Central memory CD4-positive, alpha-beta T cell (primary cell): ENCODE data around the gene SPATA22.
"Not testable (repeated sequence)": the region's sequence is repeated elsewhere in the genome, so short reads cannot be mapped to it uniquely, and the experiment has no call there.

Experiments used
- DNase-seq: peaks from one replicate; pipeline ENCODE4 v3.0.0; 2022
- total RNA-seq, 3 experiments: gene quantifications; one replicate each; lab custom pipeline; 2026; lab: John Stamatoyannopoulos, UW

The SPATA22 gene, protein sequence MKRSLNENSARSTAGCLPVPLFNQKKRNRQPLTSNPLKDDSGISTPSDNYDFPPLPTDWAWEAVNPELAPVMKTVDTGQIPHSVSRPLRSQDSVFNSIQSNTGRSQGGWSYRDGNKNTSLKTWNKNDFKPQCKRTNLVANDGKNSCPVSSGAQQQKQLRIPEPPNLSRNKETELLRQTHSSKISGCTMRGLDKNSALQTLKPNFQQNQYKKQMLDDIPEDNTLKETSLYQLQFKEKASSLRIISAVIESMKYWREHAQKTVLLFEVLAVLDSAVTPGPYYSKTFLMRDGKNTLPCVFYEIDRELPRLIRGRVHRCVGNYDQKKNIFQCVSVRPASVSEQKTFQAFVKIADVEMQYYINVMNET
- 0 to 0.19 (median 0) reads per million in 3 experiments for total RNA-seq

DNA sequence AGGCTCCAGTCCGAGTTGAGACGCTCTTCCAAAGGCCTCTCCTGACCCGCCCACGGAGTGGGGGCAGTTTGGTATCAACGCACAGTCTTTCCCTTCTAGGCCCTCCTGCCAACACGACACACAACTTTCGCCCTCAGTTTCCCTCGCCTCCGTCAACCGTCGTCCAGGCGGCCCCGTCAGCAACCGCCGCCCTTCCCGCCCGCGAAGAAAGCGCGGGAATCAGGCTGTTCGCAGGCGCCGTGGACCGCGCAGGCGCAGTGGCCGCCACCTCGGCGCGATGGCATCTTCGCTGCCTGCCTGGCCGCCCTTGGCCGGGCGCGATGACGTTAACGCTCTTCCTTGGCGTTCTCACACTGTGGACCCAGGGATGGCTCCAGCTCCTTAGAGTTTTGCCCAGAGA lies at the start of gene SPATA22:
SPATA22 (minus strand) TSS at position 221 of the 400 bp plus-strand sequence. CDS start 2,494 bp downstream, outside the sequence.
- DNase-seq, result no peak

DNA sequence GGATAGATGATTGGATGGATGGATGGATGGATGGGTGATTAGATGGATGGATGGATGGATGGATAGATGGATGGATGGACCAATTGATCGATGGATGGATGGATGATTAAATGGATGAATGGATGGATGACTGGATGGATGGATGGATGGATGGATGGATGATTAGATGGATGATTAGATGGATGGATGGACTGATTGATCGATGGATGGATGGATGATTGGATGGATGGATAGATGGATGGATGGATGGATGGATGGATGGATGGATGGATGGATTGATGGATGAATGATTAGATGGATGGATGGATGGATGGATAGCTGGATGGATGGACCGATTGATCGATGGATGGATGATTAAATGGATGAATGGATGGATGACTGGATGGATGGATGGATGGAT lies 47.9 kb upstream of the SPATA22 start:
- not testable (repeated sequence) for DNase-seq

DNA sequence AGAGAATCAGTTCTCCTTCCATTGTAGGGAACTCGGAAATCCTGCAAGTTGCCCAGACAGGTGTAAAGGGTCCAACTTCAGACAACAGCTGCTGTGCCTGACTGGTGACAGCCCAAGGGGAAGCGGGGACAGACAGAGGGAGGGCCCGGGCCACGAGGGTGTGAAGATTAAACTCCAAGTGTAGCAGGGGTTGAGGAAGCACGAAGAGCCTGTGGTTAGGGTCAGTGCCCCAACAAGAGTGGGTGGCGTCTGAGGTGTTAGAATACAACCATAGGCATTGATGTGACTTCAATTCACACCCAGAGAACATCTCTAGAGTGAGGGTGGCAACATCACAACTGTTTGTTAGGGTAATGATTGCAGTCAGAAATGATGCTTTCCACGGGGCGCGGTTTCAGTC lies 43.3 kb upstream of the SPATA22 start:
- no peak for DNase-seq

DNA sequence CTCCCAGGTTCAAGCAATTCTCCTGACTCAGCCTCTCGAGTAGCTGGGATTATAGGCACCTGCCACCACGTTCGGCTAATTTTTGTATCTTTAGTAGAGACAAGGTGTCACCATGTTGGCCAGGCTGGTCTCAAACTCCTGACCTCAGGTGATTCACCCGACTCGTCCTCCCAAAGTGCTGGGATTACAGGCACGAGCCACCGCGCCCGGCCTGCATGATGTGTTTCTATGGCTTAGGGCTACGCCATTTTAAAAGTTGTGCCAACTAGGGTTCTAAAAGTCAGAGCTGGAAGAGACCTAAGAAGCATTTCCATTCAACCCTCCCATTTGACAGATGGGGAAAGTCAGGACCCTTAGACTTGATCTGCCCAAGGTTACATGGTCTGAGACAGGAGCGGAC lies 42.5 kb upstream of the SPATA22 start:
- DNase-seq, result not testable (repeated sequence)

DNA sequence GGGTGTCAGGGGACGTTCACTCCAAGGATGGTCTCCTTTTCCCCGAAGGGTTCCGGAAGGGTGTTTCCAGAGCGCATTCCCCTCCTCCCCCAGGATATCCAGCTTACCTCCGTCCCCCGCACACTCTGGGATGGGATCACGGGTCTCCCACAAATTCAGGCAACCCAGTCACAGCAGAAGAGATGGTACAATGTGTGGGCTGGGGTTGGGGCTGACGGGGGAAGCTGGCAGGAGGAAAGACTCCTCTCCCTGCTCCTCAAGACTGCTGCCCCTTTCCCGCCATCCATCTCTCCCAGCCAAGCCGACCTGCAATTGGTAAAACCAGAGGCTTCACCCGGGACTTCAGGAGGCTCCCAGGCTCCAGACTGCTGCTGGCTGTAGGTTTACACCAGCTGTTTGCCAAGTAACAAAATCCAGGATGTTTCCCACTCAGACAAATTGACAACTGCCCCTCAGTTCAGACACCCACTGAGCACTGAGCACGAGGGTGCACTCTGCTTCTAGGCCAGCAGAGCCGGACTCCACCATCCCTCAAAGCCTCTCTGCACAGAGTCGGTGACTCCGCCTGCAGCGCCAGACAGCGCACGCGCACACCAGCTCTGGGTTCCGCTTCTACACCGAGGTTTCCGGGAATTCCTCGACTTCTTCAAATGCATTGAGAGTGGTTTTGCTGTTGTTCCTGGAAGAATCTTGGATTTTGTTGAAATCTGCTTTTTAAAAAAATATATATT lies 41.9 kb upstream of the SPATA22 start:
- DNase-seq, result no peak

DNA sequence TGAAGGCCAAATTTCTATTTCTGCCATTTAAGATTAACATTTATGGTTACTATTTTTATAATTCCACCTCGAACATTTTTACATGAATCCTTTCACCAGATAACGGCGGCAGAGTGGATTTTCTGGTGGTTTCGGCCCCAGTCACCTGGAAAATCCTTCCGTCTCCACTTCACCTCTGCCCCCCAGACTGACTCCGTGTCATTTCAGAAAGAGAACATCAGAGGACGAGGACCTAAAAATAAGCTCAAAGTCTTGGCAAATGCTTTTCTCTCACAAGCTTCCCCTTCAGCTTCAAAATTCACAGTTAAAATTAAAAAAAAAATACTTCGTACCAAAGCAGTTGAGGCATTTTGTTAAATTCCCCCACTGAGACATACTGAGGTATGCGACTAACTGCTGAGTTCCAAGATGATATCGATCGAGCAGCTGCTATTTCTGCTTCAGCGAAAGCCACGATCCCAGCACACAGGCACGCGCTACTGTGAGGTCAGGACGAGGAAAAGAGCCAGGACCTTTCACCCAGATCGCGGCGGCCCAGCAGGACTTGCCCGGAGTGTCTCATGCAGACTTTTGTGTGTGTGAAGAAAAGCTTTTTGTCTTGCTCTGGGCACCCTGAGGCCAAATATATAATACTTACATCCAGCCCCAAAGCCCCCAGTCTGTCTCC lies 41.0 kb upstream of the SPATA22 start:
- no peak for DNase-seq

DNA sequence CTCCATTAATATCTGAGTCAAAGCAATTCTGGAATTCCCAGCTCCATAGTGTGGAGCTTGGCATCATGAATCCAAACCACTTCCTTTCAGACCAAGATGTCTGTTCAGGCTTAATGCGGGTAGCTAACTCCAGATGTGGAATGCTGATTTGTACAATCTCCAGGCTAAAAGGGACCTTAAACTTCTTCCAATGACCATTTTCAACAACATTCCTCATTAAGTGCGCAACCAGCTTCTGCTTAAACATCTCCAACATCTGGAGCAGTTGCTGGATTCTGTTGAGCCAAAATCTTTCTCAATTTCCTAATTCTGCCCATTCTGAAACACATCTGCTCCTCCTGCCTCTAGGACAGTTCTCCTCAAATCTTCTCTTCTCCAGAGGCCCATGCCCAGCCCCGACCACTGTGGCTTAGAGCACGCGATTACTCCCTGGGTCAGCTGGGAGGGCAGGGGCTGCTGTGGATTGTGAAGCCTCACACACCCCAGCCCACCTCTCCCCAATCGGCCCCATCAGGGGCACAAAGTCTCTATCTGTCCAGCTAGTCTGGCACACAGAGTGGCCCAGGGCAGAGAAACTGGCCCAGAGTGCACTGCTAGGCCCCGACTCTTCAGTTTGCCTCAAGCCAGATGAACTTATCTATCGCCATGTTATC lies 40.4 kb upstream of the SPATA22 start:
- DNase-seq, result no peak

DNA sequence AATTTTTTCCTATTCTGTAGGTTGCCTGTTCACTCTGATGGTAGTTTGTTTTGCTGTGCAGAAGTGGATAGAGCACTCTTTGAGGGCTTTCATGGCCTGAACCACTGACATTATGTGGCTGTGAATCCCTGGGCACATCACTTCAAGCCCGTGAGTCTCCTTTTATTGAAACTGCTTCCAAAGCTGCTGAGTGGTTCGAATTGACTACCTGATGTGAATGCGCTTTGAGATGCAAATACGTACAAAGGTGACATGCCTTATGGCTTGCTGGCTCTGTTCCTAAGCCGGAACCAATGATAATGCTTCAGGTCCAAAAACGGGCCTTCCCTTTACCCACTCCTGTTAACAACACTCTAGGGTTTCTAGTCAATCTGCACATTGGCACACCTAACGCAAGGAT lies 38.5 kb upstream of the SPATA22 start:
- no peak for DNase-seq

DNA sequence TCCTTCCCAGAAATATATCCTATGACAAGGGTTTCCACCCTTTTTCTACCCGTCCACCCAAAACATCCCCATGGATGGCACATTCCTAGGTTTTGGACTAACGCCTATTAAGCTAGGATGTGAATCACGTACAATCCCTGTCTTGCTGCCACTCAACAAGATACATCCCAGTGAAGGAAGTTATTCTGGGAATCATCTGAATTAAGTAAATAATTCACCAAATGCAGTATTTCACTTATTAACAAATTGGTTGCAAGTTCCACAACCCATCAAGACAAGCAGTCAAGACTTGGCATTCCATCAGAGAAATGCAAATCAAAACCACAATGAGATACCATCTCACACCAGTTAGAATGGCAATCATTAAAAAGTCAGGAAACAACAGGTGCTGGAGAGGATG lies 36.2 kb upstream of the SPATA22 start:
- DNase-seq, result no peak

DNA sequence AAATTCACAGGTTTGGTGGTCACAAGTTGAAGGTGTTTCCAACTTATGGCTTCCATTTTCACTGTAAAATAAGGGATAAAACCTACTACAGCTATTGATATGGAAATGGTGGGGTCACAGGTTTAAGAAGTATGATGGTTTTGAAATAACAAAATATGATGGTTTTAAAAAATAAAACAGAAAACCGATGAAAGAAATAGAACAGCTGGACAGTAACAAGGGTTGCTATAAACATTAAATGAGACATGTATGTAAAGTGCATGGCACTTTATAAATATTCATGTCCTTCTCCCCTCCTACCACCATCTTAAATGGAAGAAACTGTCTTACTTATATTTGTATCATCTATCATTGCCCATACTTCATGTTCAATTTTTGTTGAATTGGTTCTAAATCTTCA lies 35.5 kb upstream of the SPATA22 start:
- DNase-seq, result no peak

DNA sequence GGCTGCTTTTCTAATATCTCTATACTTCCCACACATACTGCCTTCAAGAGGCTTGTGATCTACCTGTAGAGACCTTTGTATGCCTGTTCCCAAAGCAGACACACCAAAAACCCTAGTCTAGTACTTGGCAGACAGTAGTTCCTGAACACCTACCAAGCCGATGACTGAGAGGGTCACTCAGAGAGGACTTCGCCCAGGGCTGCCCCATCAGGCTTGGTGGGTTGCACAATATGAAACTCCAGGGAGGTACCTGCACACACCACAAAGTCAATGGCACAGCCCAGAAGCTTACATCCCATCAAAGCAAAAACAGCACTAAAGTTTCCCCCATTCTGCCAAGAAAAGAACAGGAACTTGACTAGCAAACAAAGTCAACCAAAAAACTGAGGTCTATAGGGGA lies 34.4 kb upstream of the SPATA22 start:
- no peak for DNase-seq

DNA sequence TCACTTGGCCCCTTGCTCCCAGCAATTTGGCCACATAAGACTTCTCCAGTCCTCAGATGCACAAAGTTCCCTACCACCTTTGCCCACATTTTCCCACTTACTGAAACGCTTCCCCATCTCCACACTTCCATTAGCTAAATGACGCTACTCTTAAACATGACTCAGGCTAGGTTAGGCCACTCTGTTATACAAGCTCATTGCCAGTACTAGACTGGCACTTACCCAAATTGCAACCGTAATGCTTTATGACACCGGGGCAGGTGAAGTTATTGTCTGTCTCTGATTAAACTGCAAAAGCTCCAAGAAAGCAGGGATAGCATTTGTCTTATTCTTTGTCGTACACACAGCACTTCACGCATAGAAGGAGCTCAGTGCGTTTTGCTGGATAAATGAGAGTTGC lies 33.4 kb upstream of the SPATA22 start:
- DNase-seq, result no peak

DNA sequence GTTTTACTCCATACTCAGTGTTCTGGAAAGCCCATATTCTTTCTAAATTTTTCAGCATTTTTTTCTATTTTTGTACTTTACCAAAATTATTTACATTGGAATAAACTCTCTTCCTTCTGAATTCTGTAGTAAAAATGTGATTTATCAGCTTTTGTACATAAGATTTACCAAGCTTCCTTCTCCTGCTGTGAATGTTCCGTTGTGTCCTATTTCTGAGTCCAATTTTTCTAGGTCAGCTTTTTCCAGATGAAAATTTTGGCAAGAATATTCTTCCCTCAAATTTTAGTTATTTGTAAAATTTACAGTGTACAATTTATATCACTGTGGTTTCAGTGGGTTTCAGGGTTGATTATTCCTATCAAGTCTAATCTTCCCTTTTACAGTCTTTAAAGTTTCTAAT lies 31.7 kb upstream of the SPATA22 start:
- DNase-seq, result no peak

DNA sequence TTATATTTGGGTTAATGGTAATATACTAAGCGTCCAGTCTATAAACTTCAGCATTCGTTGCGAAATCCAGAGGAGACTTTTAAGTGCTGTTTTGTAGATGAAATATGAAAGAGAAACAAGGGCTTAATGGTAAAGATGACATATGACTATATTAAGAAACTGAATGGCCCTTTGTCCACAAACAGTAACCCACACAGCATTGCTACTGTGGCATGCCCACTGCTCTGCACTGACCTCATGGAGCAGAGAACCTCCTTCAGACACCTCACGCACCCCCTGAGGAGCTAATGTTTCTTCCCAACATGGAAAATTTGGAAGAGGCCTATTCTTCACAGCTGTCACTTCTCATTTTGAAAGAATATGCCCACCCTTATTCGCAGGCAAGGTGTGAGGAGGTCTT lies 30.8 kb upstream of the SPATA22 start:
- DNase-seq, result no peak

DNA sequence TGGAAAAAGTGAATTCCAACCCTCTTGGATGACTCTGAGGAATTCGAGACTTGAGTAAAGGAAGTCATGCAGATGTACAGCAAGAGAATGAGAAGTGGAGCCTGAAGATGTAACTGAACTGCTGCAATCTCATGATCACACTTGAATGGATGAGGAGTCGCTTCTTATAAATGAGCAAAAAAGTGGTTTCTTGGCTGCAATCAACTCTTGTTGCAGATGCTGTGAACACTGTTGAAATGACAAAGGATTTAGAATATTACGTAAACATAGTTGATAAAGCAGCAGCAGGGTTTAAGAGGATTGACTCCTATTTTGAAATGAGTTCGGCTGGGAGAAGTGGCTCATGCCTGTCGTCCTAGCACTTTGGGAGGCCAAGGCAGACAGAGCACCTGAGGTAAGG lies 29.7 kb upstream of the SPATA22 start:
- DNase-seq, result no peak

DNA sequence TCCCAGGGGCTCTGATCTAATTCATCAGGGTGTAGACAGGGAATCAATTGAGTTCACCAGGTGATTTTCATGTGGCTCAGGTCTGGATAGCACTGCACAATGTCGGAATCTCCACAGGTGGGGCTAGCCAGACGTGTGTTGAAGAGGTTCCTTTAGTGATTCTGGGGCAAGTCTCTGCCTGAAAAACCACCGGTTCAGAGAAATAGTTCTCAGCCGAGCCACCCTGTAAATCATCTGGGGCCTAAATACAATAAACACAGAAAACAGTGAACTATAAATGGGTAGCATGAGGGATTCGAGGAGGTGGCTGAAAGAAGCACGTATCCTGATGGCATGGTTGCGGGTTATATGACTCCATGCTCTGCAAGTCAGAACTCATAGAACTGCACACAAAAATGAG lies 25.5 kb upstream of the SPATA22 start:
- DNase-seq, result no peak

DNA sequence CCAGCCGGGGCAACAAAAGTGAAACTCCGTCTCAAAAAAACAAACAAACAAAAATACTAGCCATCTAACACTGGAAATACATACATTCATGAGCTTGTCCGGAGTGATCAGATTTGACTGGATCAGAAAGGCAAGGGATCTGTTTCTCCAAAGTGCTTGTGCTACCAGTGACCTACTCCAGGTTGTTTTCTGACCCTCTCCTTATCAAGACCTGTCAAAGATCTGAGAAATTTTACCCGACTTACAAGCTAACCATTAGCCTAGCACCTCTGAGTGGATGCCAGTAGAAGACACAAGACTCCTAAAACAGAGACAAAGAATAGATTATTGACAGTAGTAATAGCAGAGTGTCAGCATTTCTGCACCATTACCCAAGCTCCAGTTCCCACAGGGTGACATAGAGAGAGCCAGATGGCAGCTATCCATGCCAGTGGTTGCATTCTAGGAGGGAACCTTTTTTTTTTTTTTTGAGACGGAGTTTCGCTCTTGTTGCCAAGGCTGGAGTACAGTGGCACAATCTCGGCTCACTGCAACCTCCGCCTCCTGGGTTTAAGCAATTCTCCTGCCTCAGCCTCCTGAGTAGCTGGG lies 14.0 kb upstream of the SPATA22 start:
- DNase-seq, result no peak

DNA sequence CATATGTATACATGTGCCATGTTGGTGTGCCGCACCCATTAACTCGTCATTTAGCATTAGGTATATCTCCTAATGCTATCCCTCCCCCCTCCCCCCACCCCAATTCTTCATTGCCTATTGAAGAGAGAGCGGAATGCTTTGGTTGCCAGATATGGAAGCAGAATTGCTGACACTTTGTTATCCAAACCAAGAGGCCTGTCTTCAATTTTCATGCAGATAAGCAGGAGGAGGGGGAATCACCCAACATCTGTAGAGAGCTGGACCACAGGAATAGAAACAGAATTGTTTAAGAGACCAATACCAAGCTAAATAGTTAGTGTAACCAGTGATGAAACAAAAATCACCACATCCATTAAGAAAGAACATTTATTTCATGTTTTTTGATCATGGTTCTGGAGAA lies 11.2 kb upstream of the SPATA22 start:
- no peak for DNase-seq

DNA sequence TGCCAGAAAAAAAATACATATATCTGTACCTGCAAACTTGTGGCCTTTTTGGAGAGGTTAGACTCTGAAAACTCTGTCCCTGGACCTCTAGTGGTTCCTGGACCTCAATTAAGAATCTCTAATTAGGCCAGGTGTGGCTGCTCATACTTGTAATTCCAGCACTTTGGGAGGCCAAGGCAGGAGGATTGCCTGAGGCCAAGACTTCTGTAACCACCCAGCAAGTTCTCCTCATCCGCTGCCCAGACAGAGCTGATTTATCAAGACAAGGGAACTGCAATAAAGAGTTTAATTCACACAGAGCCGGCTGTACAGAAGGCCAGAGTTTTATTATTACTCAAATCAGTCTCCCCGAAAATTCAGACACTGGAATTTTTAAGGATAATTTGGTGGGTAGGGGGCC lies 8.4 kb upstream of the SPATA22 start:
- DNase-seq, result no peak

DNA sequence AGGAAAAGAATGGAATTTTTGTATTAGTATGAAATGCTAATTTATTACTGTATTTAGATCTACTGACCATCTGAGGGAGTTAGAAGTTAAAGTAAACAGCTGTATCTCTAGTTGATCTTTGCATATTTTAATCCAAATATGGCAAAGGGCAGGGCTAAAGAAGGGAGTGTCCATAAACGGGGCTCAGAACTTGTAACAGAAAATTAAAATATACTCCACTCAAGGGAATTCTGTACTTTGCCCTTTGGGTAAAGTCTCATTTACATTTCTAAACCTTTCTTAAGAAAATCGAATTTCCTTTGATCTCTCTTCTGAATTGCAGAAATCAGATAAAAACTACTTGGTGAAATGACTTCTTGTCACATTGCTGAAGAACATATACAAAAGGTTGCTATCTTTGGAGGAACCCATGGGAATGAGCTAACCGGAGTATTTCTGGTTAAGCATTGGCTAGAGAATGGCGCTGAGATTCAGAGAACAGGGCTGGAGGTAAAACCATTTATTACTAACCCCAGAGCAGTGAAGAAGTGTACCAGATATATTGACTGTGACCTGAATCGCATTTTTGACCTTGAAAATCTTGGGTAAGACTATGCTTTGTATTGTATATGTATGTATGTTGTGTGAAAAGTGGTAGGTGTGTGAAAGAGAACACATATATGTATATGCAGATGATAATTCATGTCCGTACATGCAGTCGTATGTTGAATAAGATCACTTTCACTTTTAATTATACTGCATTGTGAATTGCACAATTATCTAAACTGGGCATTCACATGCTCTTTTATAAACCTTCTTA lies 4.4 kb upstream of the SPATA22 start, which contains the start of gene ASPA:
ASPA (plus strand) TSS at position 186 of the 799 bp plus-strand sequence; CDS start at position 349, 163 bp downstream.
- no peak for DNase-seq

DNA sequence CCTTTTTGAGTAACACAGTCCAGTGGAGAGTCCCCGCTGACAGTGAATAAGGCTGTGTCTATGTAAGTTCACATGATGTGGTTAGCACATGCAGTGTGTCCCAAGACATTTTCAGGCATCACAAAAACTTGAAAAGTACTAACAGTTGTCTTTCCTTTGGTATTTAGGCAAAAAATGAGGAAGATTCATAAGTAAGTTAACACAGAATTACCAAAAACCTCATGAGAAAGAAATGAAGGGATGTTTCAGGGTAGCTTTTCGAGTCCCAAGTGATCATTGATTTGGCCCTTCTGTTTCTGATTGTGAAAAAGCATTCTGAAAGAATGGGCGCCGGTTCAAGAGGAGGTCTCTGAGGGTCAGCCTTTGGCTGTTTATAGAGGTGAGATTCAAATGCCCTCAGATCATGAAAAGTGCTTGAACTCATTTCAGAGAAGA lies 3.6 kb upstream of the SPATA22 start:
- no peak for DNase-seq

DNA sequence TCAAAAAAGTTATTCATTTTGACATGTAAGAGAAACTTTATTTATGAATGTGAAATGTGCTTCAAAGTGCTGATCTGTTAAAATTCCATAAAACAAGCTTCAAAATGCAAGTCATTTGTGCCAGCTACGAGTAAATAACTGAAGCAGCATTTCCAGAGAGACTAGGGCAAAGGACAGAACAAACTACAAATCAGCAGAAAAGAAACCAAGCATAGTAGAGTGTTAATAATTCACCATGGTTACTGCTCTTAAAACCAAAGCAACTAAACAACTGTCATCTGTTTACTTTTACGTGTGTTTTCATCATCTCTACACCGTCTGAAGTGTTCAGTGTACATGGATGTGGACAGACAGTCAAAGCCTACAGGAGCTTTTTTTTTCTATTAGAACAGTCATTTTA lies 2.6 kb upstream of the SPATA22 start:
- DNase-seq, result no peak
